MCF 10A (cell line): Measurements from ENCODE around the gene NCOA5. TPM values are rescaled to one million over a fixed set of nuclear protein-coding genes. Genes with fewer than 3 reads are reported as not detected.

Source experiments
- BruUV-seq: library from RNA; stranded (reverse); fragments of 400-500 nt; replicated peaks from 2 replicates; lab custom pipeline; 2021; lab: Mats Ljungman, UMichigan
- CTCF ChIA-PET: fragments of 300-600 bp; sonication (Branson Sonifier 250); formaldehyde crosslinking; extraction: SDS; loops from one replicate; lab custom pipeline; 2021; ENCODE audit warnings: antibody characterized with exemption, inconsistent platforms; lab: Yijun Ruan, JAX
- POLR2A ChIA-PET: fragments of 300-600, 350-650 bp; sonication (Branson Sonifier 250); formaldehyde crosslinking; extraction: SDS; loops from one replicate; lab custom pipeline; 2020; ENCODE audit warnings: antibody characterized with exemption, inconsistent platforms; lab: Yijun Ruan, JAX
- DNase-seq: peaks from one replicate; pipeline ENCODE4 v3.0.0-alpha.2; 2018; ENCODE audit not compliant: unreplicated experiment
- H3K27ac Mint-ChIP-seq: one replicate; pipeline ENCODE4 v1.8.0; 2022; ENCODE audit warnings: mild to moderate bottlenecking, low read depth, mixed read lengths; ENCODE audit not compliant: unreplicated experiment
- H3K27me3 Mint-ChIP-seq: one replicate; pipeline ENCODE4 v1.8.0; 2022; ENCODE audit warnings: mixed read lengths; ENCODE audit not compliant: insufficient read depth, unreplicated experiment
- H3K36me3 Mint-ChIP-seq: one replicate; pipeline ENCODE4 v1.8.0; 2022; ENCODE audit warnings: mild to moderate bottlenecking, moderate library complexity, mixed read lengths; ENCODE audit not compliant: insufficient read depth, unreplicated experiment
- H3K4me1 Mint-ChIP-seq: one replicate; pipeline ENCODE4 v1.8.0; 2022; ENCODE audit warnings: mixed read lengths; ENCODE audit not compliant: insufficient read depth, unreplicated experiment
- H3K4me3 Mint-ChIP-seq: one replicate; pipeline ENCODE4 v1.8.0; 2022; ENCODE audit warnings: mild to moderate bottlenecking, moderate library complexity, mixed read lengths; ENCODE audit not compliant: unreplicated experiment
- H3K9me3 Mint-ChIP-seq: one replicate; pipeline ENCODE4 v1.8.0; 2022; ENCODE audit warnings: mixed read lengths; ENCODE audit not compliant: unreplicated experiment
- intact Hi-C: fragments of 100-400 bp; cut with micrococcal nuclease; formaldehyde crosslinking; loops from 2 replicates; pipeline ENCODE4 v1.14.1; 2022
- total RNA-seq: library from RNA; stranded (reverse); gene quantifications from 2 replicates; pipeline ENCODE4 v1.2.3, GENCODE V29; 2022
- TF ChIP-seq, protein P1 (sequence below): fragments of 200-600 bp; IDR thresholded peaks from one replicate; pipeline ENCODE4 v1.8.0; 2022; ENCODE audit warnings: antibody characterized with exemption, mild to moderate bottlenecking; ENCODE audit not compliant: unreplicated experiment

Gene NCOA5
- total RNA-seq, 1 experiment from 2014 or later = 26.0 TPM

- H3K9me3 Mint-ChIP-seq = no peaks in the 10 kb centered on the region
- no TSS peak for BruUV-seq
- ChIA-PET POLR2A (interaction anchor here (6.2 kb wide), 1 partner anchor 9 kb away, joined by 25 read pairs; no protein-coding TSS in a partner anchor), CTCF (interaction anchor here (0.7 to 2.3 kb wide), 5 partner anchors 9 to 109 kb away, joined by 4 to 10 read pairs (median 7); no protein-coding TSS in a partner anchor)
- peaks cover 33% of the 10 kb centered on the region for H3K36me3 Mint-ChIP-seq
- TF ChIP-seq, protein P1, sequence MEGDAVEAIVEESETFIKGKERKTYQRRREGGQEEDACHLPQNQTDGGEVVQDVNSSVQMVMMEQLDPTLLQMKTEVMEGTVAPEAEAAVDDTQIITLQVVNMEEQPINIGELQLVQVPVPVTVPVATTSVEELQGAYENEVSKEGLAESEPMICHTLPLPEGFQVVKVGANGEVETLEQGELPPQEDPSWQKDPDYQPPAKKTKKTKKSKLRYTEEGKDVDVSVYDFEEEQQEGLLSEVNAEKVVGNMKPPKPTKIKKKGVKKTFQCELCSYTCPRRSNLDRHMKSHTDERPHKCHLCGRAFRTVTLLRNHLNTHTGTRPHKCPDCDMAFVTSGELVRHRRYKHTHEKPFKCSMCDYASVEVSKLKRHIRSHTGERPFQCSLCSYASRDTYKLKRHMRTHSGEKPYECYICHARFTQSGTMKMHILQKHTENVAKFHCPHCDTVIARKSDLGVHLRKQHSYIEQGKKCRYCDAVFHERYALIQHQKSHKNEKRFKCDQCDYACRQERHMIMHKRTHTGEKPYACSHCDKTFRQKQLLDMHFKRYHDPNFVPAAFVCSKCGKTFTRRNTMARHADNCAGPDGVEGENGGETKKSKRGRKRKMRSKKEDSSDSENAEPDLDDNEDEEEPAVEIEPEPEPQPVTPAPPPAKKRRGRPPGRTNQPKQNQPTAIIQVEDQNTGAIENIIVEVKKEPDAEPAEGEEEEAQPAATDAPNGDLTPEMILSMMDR = no peak
- H3K4me3 Mint-ChIP-seq = no peak overlapping the region
- peaks cover 6% of the 10 kb centered on the region for H3K4me1 Mint-ChIP-seq
- H3K27me3 Mint-ChIP-seq = no peaks in the 10 kb centered on the region
- DNase-seq = no peak
- intact Hi-C loops = no loop called here
- H3K27ac Mint-ChIP-seq = no peak overlapping the region
These were observed 10.8 kb downstream of the NCOA5 start for GRCh38 chr20:46078954-46079353.

DNA sequence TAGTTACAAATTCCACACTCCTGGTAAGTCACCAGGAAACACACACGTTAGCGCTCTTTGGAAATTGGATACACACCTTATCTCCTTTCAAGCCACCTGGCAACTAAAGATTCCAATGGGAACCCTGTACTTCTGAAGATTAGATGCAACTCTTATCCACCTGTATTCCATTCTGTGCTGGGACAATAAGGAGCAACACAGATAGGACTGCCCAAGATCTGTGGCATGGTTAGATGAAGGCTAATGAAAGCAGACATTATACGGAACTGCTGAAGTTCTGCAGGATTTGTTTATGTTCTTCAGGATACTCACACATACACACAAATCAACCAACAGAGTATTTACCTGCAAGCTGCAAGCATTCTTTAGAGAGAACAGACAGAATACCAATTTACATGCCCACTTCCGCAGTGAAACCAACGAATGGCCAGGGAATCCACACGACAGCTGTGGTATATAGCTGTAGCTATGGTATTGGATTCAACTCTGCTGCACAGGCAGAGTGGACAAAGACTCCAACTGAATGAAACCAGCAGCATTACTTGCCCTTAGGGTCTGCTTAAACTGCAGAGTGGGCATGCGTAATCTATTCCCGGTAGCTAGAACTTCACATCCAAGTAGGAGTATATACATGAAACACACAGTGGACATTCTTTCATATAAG, 12.0 kb downstream of the NCOA5 start:
- Mint-ChIP-seq H3K27me3 (no peaks in the 10 kb centered on the region), H3K9me3 (no peaks in the 10 kb centered on the region), H3K4me1 (peaks cover 8% of the 10 kb centered on the region), H3K36me3 (peaks cover 33% of the 10 kb centered on the region), H3K4me3 (no peak overlapping the region), H3K27ac (no peak overlapping the region)
- TF ChIP-seq, protein P1 = no peak
- CTCF ChIA-PET = interaction anchor here (0.5 to 1.9 kb wide), 7 partner anchors 9 to 108 kb away, joined by 3 to 10 read pairs (median 4); no protein-coding TSS in a partner anchor
- no peak for DNase-seq
- intact Hi-C loops = no loop called here
- BruUV-seq = no TSS peak
- POLR2A ChIA-PET = interaction anchor here (6.2 kb wide), 1 partner anchor 11 kb away, joined by 25 read pairs; no protein-coding TSS in a partner anchor

DNA sequence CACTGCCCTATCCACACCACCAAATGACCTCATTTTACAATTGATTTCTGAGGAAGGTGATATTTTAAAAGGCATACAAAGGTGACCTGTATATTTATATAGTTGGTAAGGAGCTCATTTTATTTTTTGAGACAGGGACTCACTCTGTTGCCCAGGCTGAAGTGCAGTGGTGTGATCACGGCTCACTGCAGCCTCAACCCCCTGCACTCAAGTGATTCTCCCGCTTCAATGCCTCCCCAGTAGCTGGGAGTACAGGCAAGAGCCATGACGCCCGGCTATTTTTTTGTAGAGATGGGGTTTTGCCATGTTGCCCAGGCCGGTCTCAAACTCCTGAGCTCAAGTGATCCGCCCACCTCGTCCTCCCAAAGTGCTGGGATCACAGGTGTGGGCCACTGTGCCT, 13.0 kb downstream of the NCOA5 start:
- no peaks in the 10 kb centered on the region for H3K9me3 Mint-ChIP-seq
- no peak overlapping the region for H3K4me3 Mint-ChIP-seq
- no peaks in the 10 kb centered on the region for H3K27me3 Mint-ChIP-seq
- CTCF ChIA-PET = interaction anchor here (0.6 to 1.1 kb wide), 3 partner anchors 62 to 107 kb away, joined by 3 read pairs; no protein-coding TSS in a partner anchor
- no TSS peak for BruUV-seq
- DNase-seq = no peak
- TF ChIP-seq, protein P1 = no peak
- no peak overlapping the region for H3K27ac Mint-ChIP-seq
- H3K36me3 Mint-ChIP-seq = peaks cover 33% of the 10 kb centered on the region
- POLR2A ChIA-PET = interaction anchor here (0.5 to 6.2 kb wide), 3 partner anchors 8 to 1285 kb away, joined by 3 to 25 read pairs (median 3); no protein-coding TSS in a partner anchor
- peaks cover 8% of the 10 kb centered on the region for H3K4me1 Mint-ChIP-seq
- intact Hi-C loops = no loop called here

- Mint-ChIP-seq H3K36me3 (peaks cover 28% of the 10 kb centered on the region), H3K27ac (peak overlapping the region; percentile 9), H3K4me3 (no peak overlapping the region), H3K27me3 (no peaks in the 10 kb centered on the region), H3K9me3 (no peaks in the 10 kb centered on the region), H3K4me1 (peaks cover 8% of the 10 kb centered on the region)
- TF ChIP-seq, protein P1 = no peak
- BruUV-seq = no TSS peak
- CTCF ChIA-PET = interaction anchor here (0.6 to 1.5 kb wide), 4 partner anchors 11 to 87 kb away, joined by 3 to 5 read pairs (median 4); no protein-coding TSS in a partner anchor
- POLR2A ChIA-PET = interaction anchor here (0.7 to 0.8 kb wide), 2 partner anchors 11 to 14 kb away, joined by 3 to 4 read pairs; no protein-coding TSS in a partner anchor
- no peak for DNase-seq
- intact Hi-C loops = no loop called here
These were observed 15.8 kb downstream of the NCOA5 start for GRCh38 chr20:46074006-46074405.
